Erythroblast (primary cell): Measurements from ENCODE around the gene HRK.

Experiments
- GATA1 ChIP-seq: IDR thresholded peaks from 2 replicates; pipeline ENCODE4 v1.6.1; 2011; ENCODE audit warnings: low read depth, mild to moderate bottlenecking, control low read depth, low read length, moderate library complexity
- POLR2A ChIP-seq: IDR thresholded peaks from 2 replicates; pipeline ENCODE4 v1.6.1; 2011; ENCODE audit warnings: mild to moderate bottlenecking, low read length

- TF ChIP-seq POLR2A (no peak), GATA1 (no peak)
Observed at GRCh38 chr12:116856729-116857128, 24.5 kb downstream of the HRK start.
